Smooth muscle cell (in vitro differentiated cells): ENCODE results near the gene OPCML. TPM values are rescaled to one million over a fixed set of nuclear protein-coding genes. Genes with fewer than 3 reads are reported as not detected.

ENCODE experiments used
- DNase-seq: peaks from one replicate; lab custom pipeline; 2025; ENCODE audit not compliant: unreplicated experiment; lab: John Stamatoyannopoulos, UW
- H2AFZ ChIP-seq: fragments of 200-600 bp; sonication (generic); 2 replicates; pipeline ENCODE4 v1.6.0; 2016; ENCODE audit warnings: antibody characterized with exemption, low read depth, mild to moderate bottlenecking
- H3F3A ChIP-seq: fragments of 200-600 bp; sonication (generic); 2 replicates; pipeline ENCODE4 v1.6.0; 2017; ENCODE audit warnings: antibody characterized with exemption, low read depth
- H3K27ac ChIP-seq: fragments of 200-600 bp; sonication (generic); 2 replicates; pipeline ENCODE4 v1.5.1; 2016; ENCODE audit warnings: low read depth, mild to moderate bottlenecking
- H3K27me3 ChIP-seq: fragments of 200-600 bp; sonication (generic); 2 replicates; pipeline ENCODE4 v1.6.1; 2016; ENCODE audit warnings: low read depth, mild to moderate bottlenecking
- H3K36me3 ChIP-seq: fragments of 200-600 bp; sonication (generic); 2 replicates; pipeline ENCODE4 v1.5.1; 2016; ENCODE audit warnings: low read depth
- H3K4me1 ChIP-seq: fragments of 200-600 bp; sonication (generic); 2 replicates; pipeline ENCODE4 v1.5.1; 2016; ENCODE audit warnings: low read depth
- H3K4me2 ChIP-seq: fragments of 200-600 bp; sonication (generic); 2 replicates; pipeline ENCODE4 v1.6.0; 2016; ENCODE audit warnings: mild to moderate bottlenecking
- H3K4me3 ChIP-seq: fragments of 200-600 bp; sonication (generic); 2 replicates; pipeline ENCODE4 v1.5.1; 2016; ENCODE audit warnings: mild to moderate bottlenecking
- H3K79me2 ChIP-seq: fragments of 200-600 bp; sonication (generic); 2 replicates; pipeline ENCODE4 v1.6.0; 2016; ENCODE audit warnings: low read depth, mild to moderate bottlenecking
- H3K9ac ChIP-seq: fragments of 200-600 bp; sonication (generic); 2 replicates; pipeline ENCODE4 v1.6.0; 2016; ENCODE audit warnings: low read depth
- H3K9me3 ChIP-seq: fragments of 200-600 bp; sonication (generic); replicated peaks from 2 replicates; pipeline ENCODE4 v1.5.1; 2016; ENCODE audit warnings: low read depth
- H4K20me1 ChIP-seq: fragments of 200-600 bp; sonication (generic); 2 replicates; pipeline ENCODE4 v1.6.0; 2016; ENCODE audit warnings: low read depth
- WGBS: methylation state at CpG from one replicate; pipeline ENCODE4 v1.1.7; 2016; ENCODE audit warnings: low lambda C conversion rate; 5-methylcytosine and 5-hydroxymethylcytosine counted together
- polyA plus RNA-seq: library from polyadenylated mRNA; unstranded; fragments of >200 nt; fragmentation: Nextera tagmentation; extraction: Ambion mirVana; gene quantifications from 2 replicates; pipeline ENCODE4 v1.2.1, GENCODE V29; 2016
- total RNA-seq: library from RNA; depleted of rRNA; stranded (reverse); fragments of >200 nt; gene quantifications from 2 replicates; pipeline ENCODE4 v1.2.3, GENCODE V29; 2014
- TF ChIP-seq, protein P1 (sequence below): fragments of 200-600 bp; sonication (generic); IDR thresholded peaks from 2 replicates; pipeline ENCODE4 v1.5.1; 2017; ENCODE audit warnings: borderline replicate concordance, mild to moderate bottlenecking, antibody characterized with exemption; ENCODE audit not compliant: insufficient read depth, poor library complexity, severe bottlenecking

The OPCML gene
- total and polyA plus RNA-seq, 2 experiments from 2014 or later: 0.42 to 0.58 TPM

- Histone ChIP-seq H3K4me2 (peak overlapping the region; percentile 23), H3K9ac (no peak overlapping the region), H3K36me3 (no peaks in the 10 kb centered on the region), H2AFZ (no peak overlapping the region), H4K20me1 (no peaks in the 10 kb centered on the region), H3K9me3 (no peaks in the 10 kb centered on the region), H3F3A (no peaks in the 10 kb centered on the region), H3K4me1 (peaks cover 4% of the 10 kb centered on the region), H3K4me3 (no peak overlapping the region), H3K27ac (peak overlapping the region; percentile 23), H3K79me2 (no peaks in the 10 kb centered on the region), H3K27me3 (no peaks in the 10 kb centered on the region)
- TF ChIP-seq, protein P1, sequence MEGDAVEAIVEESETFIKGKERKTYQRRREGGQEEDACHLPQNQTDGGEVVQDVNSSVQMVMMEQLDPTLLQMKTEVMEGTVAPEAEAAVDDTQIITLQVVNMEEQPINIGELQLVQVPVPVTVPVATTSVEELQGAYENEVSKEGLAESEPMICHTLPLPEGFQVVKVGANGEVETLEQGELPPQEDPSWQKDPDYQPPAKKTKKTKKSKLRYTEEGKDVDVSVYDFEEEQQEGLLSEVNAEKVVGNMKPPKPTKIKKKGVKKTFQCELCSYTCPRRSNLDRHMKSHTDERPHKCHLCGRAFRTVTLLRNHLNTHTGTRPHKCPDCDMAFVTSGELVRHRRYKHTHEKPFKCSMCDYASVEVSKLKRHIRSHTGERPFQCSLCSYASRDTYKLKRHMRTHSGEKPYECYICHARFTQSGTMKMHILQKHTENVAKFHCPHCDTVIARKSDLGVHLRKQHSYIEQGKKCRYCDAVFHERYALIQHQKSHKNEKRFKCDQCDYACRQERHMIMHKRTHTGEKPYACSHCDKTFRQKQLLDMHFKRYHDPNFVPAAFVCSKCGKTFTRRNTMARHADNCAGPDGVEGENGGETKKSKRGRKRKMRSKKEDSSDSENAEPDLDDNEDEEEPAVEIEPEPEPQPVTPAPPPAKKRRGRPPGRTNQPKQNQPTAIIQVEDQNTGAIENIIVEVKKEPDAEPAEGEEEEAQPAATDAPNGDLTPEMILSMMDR: no peak
- WGBS: 55% methylated on average over 5 of the region's 5 CpGs
- DNase-seq: no peak
Observed at GRCh38 chr11:132844956-132845696, 687.2 kb downstream of the OPCML start.

- H3K36me3 ChIP-seq: no peaks in the 10 kb centered on the region
- no peaks in the 10 kb centered on the region for H3F3A ChIP-seq
- H3K4me1 ChIP-seq: peaks cover 4% of the 10 kb centered on the region
- H3K79me2 ChIP-seq: no peaks in the 10 kb centered on the region
- no peaks in the 10 kb centered on the region for H3K9me3 ChIP-seq
- DNase-seq: no peak
- no peak overlapping the region for H2AFZ ChIP-seq
- no peak overlapping the region for H3K4me3 ChIP-seq
- H3K27ac ChIP-seq: no peak overlapping the region
- no peak overlapping the region for H3K4me2 ChIP-seq
- no peak overlapping the region for H3K9ac ChIP-seq
- no peaks in the 10 kb centered on the region for H3K27me3 ChIP-seq
- no peaks in the 10 kb centered on the region for H4K20me1 ChIP-seq
- TF ChIP-seq, protein P1: no peak
- WGBS: 80% methylated on average over 12 of the region's 12 CpGs
Observed at GRCh38 chr11:132840660-132841059, 691.6 kb downstream of the OPCML start.

- Histone ChIP-seq H3F3A (no peaks in the 10 kb centered on the region), H3K79me2 (no peaks in the 10 kb centered on the region), H3K36me3 (no peaks in the 10 kb centered on the region), H3K9ac (no peak overlapping the region), H3K27me3 (no peaks in the 10 kb centered on the region), H3K9me3 (no peaks in the 10 kb centered on the region), H3K4me1 (peaks cover 4% of the 10 kb centered on the region), H3K27ac (no peak overlapping the region), H3K4me3 (no peak overlapping the region), H3K4me2 (no peak overlapping the region), H4K20me1 (no peaks in the 10 kb centered on the region), H2AFZ (no peak overlapping the region)
- no peak for DNase-seq
- TF ChIP-seq, protein P1: no peak
- WGBS: 66% methylated on average over 5 of the region's 5 CpGs
Observed at GRCh38 chr11:132840191-132840590, 692.1 kb downstream of the OPCML start.
